CD4-positive, alpha-beta memory T cell (primary cell): ENCODE results near the gene SLC6A6. TPM values are rescaled to one million over a fixed set of nuclear protein-coding genes. Genes with fewer than 3 reads are reported as not detected.

ENCODE experiments used
- CTCF ChIA-PET: fragments of 350-600 bp; sonication (Branson Sonifier 250); formaldehyde crosslinking; loops from one replicate; lab custom pipeline; 2021; ENCODE audit warnings: inconsistent platforms; ENCODE audit not compliant: partially characterized antibody; lab: Charles Lee
- POLR2A ChIA-PET: fragments of 350-600 bp; sonication (Branson Sonifier 250); formaldehyde crosslinking; loops from one replicate; lab custom pipeline; 2021; ENCODE audit not compliant: partially characterized antibody; lab: Charles Lee
- DNase-seq, 5 donors: peaks; one replicate each; pipeline versions ENCODE4 v3.0.0 to v3.0.0-alpha.2; 2020 to 2022; ENCODE audit warnings: mixed read lengths in 1 of 5
- H3K27ac ChIP-seq: one replicate; pipeline ENCODE4 v1.7.0; 2013; ENCODE audit warnings: low read depth, low read length
- H3K27me3 ChIP-seq: 2 replicates; pipeline ENCODE4 v1.7.0; 2013; ENCODE audit warnings: mild to moderate bottlenecking, low read length, moderate library complexity; ENCODE audit not compliant: insufficient read depth
- H3K36me3 ChIP-seq: 2 replicates; pipeline ENCODE4 v1.7.0; 2013; ENCODE audit warnings: mild to moderate bottlenecking, low read length, moderate library complexity; ENCODE audit not compliant: insufficient read depth
- H3K4me1 ChIP-seq: 2 replicates; pipeline ENCODE4 v1.7.0; 2013; ENCODE audit warnings: mild to moderate bottlenecking, low read length, moderate library complexity; ENCODE audit not compliant: insufficient read depth
- H3K4me3 ChIP-seq, 2 donors: one replicate each; pipeline ENCODE4 v1.7.0; 2013; ENCODE audit warnings: low read length in 2 of 2, mild to moderate bottlenecking in 1 of 2
- H3K9me3 ChIP-seq, 2 donors: one replicate each; pipeline ENCODE4 v1.7.0; 2013; ENCODE audit warnings: low read length in 2 of 2, control low read depth in 1 of 2; ENCODE audit not compliant: control insufficient read depth in 1 of 2
- H3K27ac Mint-ChIP-seq, 7 donors: one replicate each; pipeline ENCODE4 v1.8.0; 2020 to 2021; ENCODE audit warnings: mixed read lengths in 7 of 7, mild to moderate bottlenecking in 6 of 7, inconsistent platforms in 3 of 7, moderate library complexity in 3 of 7
- H3K27me3 Mint-ChIP-seq, 2 donors: one replicate each; pipeline ENCODE4 v1.8.0; 2020 to 2021; ENCODE audit warnings: mixed read lengths in 2 of 2
- H3K36me3 Mint-ChIP-seq, 2 donors: one replicate each; pipeline ENCODE4 v1.8.0; 2020 to 2021; ENCODE audit warnings: mixed read lengths in 2 of 2, inconsistent platforms in 1 of 2, mild to moderate bottlenecking in 1 of 2
- H3K4me1 Mint-ChIP-seq, 4 donors: one replicate each; pipeline ENCODE4 v1.8.0; 2020 to 2021; ENCODE audit warnings: mixed read lengths in 4 of 4, mild to moderate bottlenecking in 1 of 4
- H3K4me3 Mint-ChIP-seq, 8 donors: one replicate each; pipeline ENCODE4 v1.8.0; 2020 to 2021; ENCODE audit warnings: mixed read lengths in 8 of 8, mild to moderate bottlenecking in 7 of 8, moderate library complexity in 6 of 8, inconsistent platforms in 3 of 8
- H3K9me3 Mint-ChIP-seq, 8 donors: one replicate each; pipeline ENCODE4 v1.8.0; 2020 to 2021; ENCODE audit warnings: mixed read lengths in 8 of 8, mild to moderate bottlenecking in 5 of 8, inconsistent platforms in 3 of 8, moderate library complexity in 1 of 8
- intact Hi-C: fragments of 100-400 bp; cut with micrococcal nuclease; formaldehyde crosslinking; loops from one replicate; pipeline ENCODE4 v1.15.1; 2023
- polyA plus RNA-seq, 2 donors: library from polyadenylated mRNA; unstranded; fragments of 300-500 nt; fragmentation: Illumina TruSeq; gene quantifications; one replicate each; pipeline ENCODE4 v1.2.3, GENCODE V29; 2021
- total RNA-seq, 2 experiments: library from RNA; stranded (reverse); gene quantifications; one replicate each; pipeline ENCODE4 v1.2.3, GENCODE V29; 2021

Gene SLC6A6
- total and polyA plus RNA-seq, 4 experiments from 2014 or later, result 3.8 to 51.8 (median 29.7) TPM

DNA sequence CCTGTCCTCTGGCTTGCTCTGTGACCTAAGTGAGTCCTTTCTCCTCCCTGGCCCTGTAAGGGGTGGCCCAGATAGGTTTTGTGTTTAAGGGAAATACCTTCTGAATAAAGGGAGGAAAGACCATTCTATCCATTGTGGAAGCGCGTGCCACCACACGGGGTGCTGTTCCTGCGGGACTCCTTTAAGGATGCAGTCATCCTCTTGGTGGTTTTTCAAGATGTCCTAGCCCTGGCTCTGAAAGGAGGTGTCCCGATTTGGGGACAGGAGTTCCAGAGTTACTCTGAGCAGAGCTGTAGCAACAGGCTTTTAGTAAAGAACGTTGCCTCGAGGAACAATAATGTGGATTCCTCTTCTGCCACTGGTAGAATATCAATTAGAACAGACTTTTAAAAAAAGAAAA lies 9.6 kb downstream of the SLC6A6 start:
- no peaks in the 10 kb centered on the region for H3K27me3 Mint-ChIP-seq
- Histone ChIP-seq H3K27me3 (no peaks in the 10 kb centered on the region), H3K27ac (no peak overlapping the region), H3K36me3 (peaks cover 15% of the 10 kb centered on the region), H3K4me1 (peaks cover 22% of the 10 kb centered on the region), H3K9me3 (no peaks in the 10 kb centered on the region), H3K4me3 (no peak overlapping the region)
- H3K27ac Mint-ChIP-seq, result peak overlapping the region in 3 of 7 donors; percentile 13 to 32 (median 24)
- peaks cover 22 to 39% of the 10 kb centered on the region in 2 donors for H3K36me3 Mint-ChIP-seq
- ChIA-PET CTCF (interaction anchor here (1.4 kb wide), 1 partner anchor 9 kb away, joined by 3 read pairs; the partner anchor contains the start of gene SLC6A6), POLR2A (interaction anchor here (1.5 kb wide), 1 partner anchor 10 kb away, joined by 4 read pairs; the partner anchor contains the start of gene SLC6A6)
- DNase-seq, result no peak
- H3K4me3 Mint-ChIP-seq, result no peak overlapping the region
- peaks cover 10 to 38% (median 25%) of the 10 kb centered on the region in 4 donors for H3K4me1 Mint-ChIP-seq
- H3K9me3 Mint-ChIP-seq, result no peaks in the 10 kb centered on the region
- intact Hi-C loops, result no loop called here

DNA sequence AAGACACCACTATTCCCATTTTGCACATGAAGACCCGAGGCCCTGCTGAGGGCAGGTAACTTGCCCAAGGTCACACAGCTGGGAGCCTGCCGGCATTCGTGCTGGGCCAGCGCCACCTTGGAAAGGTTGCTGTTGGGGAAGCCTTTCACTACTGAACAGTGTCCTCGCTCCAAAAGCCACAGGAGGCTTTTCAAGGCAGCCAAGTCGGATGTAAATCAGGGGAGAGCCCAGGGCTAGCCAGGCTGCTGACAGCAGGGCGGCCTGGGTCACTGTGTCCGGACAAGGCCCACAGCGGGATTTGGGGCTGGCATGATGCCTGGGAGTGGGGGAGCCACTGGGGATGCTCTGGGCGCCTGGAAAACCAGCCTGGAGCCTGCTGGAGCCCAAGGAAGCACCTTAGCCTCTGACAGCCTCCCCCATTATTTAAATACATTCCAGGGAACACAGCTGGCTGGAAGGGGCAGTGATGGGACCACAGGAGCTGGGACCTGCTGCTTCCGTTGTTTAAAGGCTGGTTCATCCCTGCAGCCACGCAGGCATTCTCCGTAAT lies 10.5 kb downstream of the SLC6A6 start:
- Histone ChIP-seq H3K27me3 (no peaks in the 10 kb centered on the region), H3K27ac (no peak overlapping the region), H3K4me3 (no peak overlapping the region), H3K9me3 (no peaks in the 10 kb centered on the region), H3K4me1 (peaks cover 20% of the 10 kb centered on the region), H3K36me3 (peaks cover 18% of the 10 kb centered on the region)
- Mint-ChIP-seq H3K36me3 (peaks cover 24 to 39% of the 10 kb centered on the region in 2 donors), H3K4me3 (no peak overlapping the region), H3K9me3 (no peaks in the 10 kb centered on the region), H3K4me1 (peaks cover 5 to 31% (median 19%) of the 10 kb centered on the region in 4 donors), H3K27ac (peak overlapping the region in 3 of 7 donors; percentile 25 to 59 (median 32)), H3K27me3 (no peaks in the 10 kb centered on the region)
- CTCF ChIA-PET, result no interaction called here
- DNase-seq, result no peak
- POLR2A ChIA-PET, result interaction anchor here (1.5 kb wide), 1 partner anchor 11 kb away, joined by 4 read pairs; the partner anchor contains the start of gene SLC6A6
- intact Hi-C loops, result no loop called here

DNA sequence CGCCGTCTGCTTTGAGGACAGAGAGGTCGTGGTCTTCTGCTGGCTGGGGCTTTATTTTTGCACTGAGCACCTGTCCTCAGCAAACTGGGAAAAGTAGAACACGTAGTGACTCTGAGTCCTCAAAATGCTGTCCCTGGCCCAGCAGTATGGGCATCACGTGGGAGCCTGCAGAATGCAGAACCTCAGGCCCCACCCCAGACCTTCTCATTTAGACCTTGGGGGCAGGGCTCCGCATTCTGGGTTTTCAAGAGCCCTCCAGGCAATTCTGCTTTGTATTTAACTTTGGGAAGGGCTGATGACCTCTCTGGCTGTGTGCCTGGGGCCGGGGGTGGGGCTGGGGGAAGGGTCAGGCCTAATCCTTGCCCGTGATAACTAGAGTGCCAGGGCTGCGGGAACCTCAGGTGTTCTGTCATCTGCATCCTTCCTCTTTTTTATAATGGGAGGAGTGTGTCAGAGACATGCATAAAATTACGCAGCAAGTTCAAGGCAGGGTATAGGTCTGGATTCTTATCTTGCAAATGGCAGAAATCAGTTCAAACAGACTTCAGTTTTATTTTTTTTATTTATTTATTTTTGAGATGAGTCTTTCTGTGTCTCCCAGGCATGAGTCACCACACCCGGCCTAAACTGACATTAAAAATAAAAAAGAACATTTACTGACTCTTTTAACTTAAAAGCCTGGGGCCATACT lies 11.1 kb downstream of the SLC6A6 start:
- ChIA-PET POLR2A (interaction anchor here (0.6 kb wide), 1 partner anchor 9 kb away, joined by 3 read pairs; no protein-coding TSS in a partner anchor), CTCF (no interaction called here)
- Mint-ChIP-seq H3K27me3 (no peaks in the 10 kb centered on the region), H3K9me3 (no peaks in the 10 kb centered on the region), H3K4me3 (no peak overlapping the region), H3K4me1 (peaks cover 5 to 30% (median 21%) of the 10 kb centered on the region in 4 donors), H3K36me3 (peaks cover 24 to 45% of the 10 kb centered on the region in 2 donors), H3K27ac (peak overlapping the region in 1 of 7 donors; percentile 15)
- Histone ChIP-seq H3K4me1 (peaks cover 20% of the 10 kb centered on the region), H3K4me3 (no peak overlapping the region), H3K27me3 (no peaks in the 10 kb centered on the region), H3K9me3 (no peaks in the 10 kb centered on the region), H3K36me3 (peaks cover 24% of the 10 kb centered on the region), H3K27ac (no peak overlapping the region)
- no peak for DNase-seq
- intact Hi-C loops, result no loop called here

DNA sequence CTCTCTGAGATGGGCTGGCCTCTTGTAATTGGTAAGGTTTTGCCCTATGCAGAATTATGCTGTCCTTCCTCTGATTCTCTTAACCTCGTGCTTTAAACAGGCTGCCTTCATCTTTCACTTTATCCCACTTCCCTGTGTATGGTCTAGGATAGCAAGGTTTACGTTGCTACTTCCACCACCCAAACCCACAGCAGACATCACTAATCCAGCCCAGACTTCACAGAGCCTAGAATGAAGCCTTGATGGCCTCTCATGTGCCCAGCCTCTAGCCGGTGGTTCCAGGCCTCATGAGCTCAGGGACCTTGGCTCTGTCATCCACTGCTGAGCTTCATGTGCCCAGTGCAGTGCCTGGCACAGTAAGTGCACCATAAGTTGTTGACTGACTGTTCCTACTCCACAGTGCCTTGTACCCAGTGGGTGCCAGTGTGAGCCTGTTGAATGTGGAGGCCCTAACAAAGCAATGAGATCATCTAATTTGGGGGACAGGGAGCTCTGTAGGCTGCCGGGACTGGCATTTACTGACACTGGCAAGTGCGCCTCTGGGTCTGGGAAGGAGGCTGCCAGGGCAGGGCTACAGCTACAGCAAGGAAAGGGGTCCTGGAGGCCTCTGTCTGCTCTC lies 12.5 kb downstream of the SLC6A6 start:
- H3K36me3 Mint-ChIP-seq, result peaks cover 24 to 47% of the 10 kb centered on the region in 2 donors
- ChIA-PET POLR2A (interaction anchor here (1.2 to 1.5 kb wide), 5 partner anchors 10 to 17 kb away, joined by 4 to 9 read pairs (median 5); partner anchors contain the start of gene SLC6A6), CTCF (interaction anchor here (1.1 to 1.2 kb wide), 2 partner anchors 13 to 154 kb away, joined by 5 to 7 read pairs; partner anchors contain the start of gene SLC6A6)
- no peaks in the 10 kb centered on the region for H3K27me3 Mint-ChIP-seq
- Histone ChIP-seq H3K9me3 (no peaks in the 10 kb centered on the region), H3K4me3 (no peak overlapping the region), H3K36me3 (peaks cover 25% of the 10 kb centered on the region), H3K27me3 (no peaks in the 10 kb centered on the region), H3K27ac (no peak overlapping the region), H3K4me1 (peaks cover 11% of the 10 kb centered on the region)
- H3K27ac Mint-ChIP-seq, result peak overlapping the region in 6 of 7 donors; percentile 20 to 79 (median 54)
- intact Hi-C loops, result no loop called here
- peaks cover 5 to 23% (median 19%) of the 10 kb centered on the region in 4 donors for H3K4me1 Mint-ChIP-seq
- no peak overlapping the region for H3K4me3 Mint-ChIP-seq
- no peak for DNase-seq
- H3K9me3 Mint-ChIP-seq, result no peaks in the 10 kb centered on the region

DNA sequence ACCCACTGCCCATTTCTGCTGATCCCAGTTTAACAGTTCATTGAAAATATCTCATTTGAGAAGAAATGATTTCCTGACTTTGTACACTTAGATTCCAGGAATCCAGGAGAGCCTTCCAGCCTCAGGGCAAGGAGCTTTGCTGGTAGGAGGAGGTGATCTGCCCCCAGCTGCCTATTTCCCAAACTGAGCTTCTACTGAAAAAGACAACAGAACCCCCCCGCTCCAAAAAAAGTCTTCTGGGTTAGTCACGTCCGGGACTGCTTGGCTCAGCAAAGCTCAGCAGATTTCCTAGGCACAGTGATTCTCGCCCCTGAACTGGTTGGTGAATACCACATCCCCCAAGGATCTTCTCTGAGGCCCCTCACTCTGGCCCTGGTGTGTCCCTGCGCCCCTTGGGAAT lies 13.1 kb downstream of the SLC6A6 start:
- Mint-ChIP-seq H3K4me1 (peaks cover 5 to 19% (median 15%) of the 10 kb centered on the region in 4 donors), H3K36me3 (peaks cover 20 to 47% of the 10 kb centered on the region in 2 donors), H3K27ac (peak overlapping the region in 4 of 7 donors; percentile 7 to 62 (median 48)), H3K9me3 (no peaks in the 10 kb centered on the region), H3K4me3 (no peak overlapping the region), H3K27me3 (no peaks in the 10 kb centered on the region)
- Histone ChIP-seq H3K27me3 (no peaks in the 10 kb centered on the region), H3K27ac (no peak overlapping the region), H3K4me3 (no peak overlapping the region), H3K36me3 (peaks cover 21% of the 10 kb centered on the region), H3K4me1 (peaks cover 6% of the 10 kb centered on the region), H3K9me3 (no peaks in the 10 kb centered on the region)
- DNase-seq, result no peak
- intact Hi-C loops, result no loop called here
- CTCF ChIA-PET, result interaction anchor here (1.1 to 1.2 kb wide), 2 partner anchors 13 to 154 kb away, joined by 5 to 7 read pairs; partner anchors contain the start of gene SLC6A6
- POLR2A ChIA-PET, result interaction anchor here (0.8 to 1.5 kb wide), 6 partner anchors 9 to 17 kb away, joined by 3 to 9 read pairs (median 4); partner anchors contain the start of gene SLC6A6

DNA sequence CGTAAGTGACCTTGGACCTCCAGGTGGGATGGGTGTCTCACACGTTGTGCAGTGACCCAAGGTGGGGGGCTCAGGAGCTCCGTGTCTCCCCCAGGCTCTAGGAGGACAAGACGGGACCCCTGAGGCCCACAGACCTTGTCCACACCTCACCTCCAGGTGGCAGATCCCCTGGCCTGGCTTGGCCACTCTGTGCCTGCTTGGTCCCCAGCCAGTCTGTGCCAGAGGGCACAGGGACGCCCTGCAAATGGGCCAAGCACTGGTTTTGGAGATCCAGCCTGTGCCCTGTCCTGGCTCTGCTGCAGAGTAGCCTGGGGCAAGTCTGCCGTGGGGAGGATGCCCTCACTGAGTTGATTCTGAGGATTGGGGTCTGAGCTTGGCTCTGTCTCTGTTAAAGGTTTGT lies 14.0 kb downstream of the SLC6A6 start:
- intact Hi-C loops, result no loop called here
- no peaks in the 10 kb centered on the region for H3K27me3 Mint-ChIP-seq
- no peaks in the 10 kb centered on the region for H3K27me3 ChIP-seq
- H3K27ac Mint-ChIP-seq, result peak overlapping the region in 2 of 7 donors; percentile 17 to 81
- H3K4me1 Mint-ChIP-seq, result peaks cover 5 to 22% (median 14%) of the 10 kb centered on the region in 4 donors
- peak in 1 of 5 donors; percentile 22 for DNase-seq
- H3K27ac ChIP-seq, result no peak overlapping the region
- CTCF ChIA-PET, result interaction anchor here (1.0 kb wide), 1 partner anchor 17 kb away, joined by 3 read pairs; no protein-coding TSS in a partner anchor
- no peak overlapping the region for H3K4me3 ChIP-seq
- no peaks in the 10 kb centered on the region for H3K4me1 ChIP-seq
- H3K9me3 ChIP-seq, result no peaks in the 10 kb centered on the region
- H3K9me3 Mint-ChIP-seq, result no peaks in the 10 kb centered on the region
- H3K4me3 Mint-ChIP-seq, result no peak overlapping the region
- peaks cover 12% of the 10 kb centered on the region for H3K36me3 ChIP-seq
- POLR2A ChIA-PET, result interaction anchor here (0.8 to 1.2 kb wide), 2 partner anchors 11 to 16 kb away, joined by 3 read pairs; no protein-coding TSS in a partner anchor
- H3K36me3 Mint-ChIP-seq, result peaks cover 12 to 46% of the 10 kb centered on the region in 2 donors
